Erythroblast (primary cell): ENCODE results near the gene SMARCB1.

ENCODE experiments used
- GATA1 ChIP-seq: IDR thresholded peaks from 2 replicates; pipeline ENCODE4 v1.6.1; 2011; ENCODE audit warnings: low read depth, mild to moderate bottlenecking, control low read depth, low read length, moderate library complexity
- POLR2A ChIP-seq: IDR thresholded peaks from 2 replicates; pipeline ENCODE4 v1.6.1; 2011; ENCODE audit warnings: mild to moderate bottlenecking, low read length

DNA sequence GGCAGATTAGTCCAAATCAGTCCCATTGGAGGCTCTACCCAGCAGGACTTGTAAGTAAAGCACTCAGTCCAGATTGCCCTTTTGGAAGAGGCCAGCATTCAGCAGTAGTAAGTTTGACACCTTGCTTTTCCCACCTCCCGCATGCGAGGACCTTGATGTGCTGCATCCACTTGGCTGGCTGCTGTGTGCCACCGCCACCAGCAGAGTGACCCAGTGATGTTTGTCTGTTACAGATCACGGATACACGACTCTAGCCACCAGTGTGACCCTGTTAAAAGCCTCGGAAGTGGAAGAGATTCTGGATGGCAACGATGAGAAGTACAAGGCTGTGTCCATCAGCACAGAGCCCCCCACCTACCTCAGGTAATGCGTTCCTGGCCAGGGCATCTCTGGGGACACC is 6.6 kb downstream of the SMARCB1 start:
- TF ChIP-seq POLR2A (no peak), GATA1 (no peak)
